Medulla oblongata (tissue), 1 donor: ENCODE data around the gene TWNK.

ENCODE experiments used
- DNase-seq: peaks from one replicate; pipeline ENCODE4 v3.0.0-alpha.2; 2015; ENCODE audit errors: extremely low spot score

TWNK gene

DNA sequence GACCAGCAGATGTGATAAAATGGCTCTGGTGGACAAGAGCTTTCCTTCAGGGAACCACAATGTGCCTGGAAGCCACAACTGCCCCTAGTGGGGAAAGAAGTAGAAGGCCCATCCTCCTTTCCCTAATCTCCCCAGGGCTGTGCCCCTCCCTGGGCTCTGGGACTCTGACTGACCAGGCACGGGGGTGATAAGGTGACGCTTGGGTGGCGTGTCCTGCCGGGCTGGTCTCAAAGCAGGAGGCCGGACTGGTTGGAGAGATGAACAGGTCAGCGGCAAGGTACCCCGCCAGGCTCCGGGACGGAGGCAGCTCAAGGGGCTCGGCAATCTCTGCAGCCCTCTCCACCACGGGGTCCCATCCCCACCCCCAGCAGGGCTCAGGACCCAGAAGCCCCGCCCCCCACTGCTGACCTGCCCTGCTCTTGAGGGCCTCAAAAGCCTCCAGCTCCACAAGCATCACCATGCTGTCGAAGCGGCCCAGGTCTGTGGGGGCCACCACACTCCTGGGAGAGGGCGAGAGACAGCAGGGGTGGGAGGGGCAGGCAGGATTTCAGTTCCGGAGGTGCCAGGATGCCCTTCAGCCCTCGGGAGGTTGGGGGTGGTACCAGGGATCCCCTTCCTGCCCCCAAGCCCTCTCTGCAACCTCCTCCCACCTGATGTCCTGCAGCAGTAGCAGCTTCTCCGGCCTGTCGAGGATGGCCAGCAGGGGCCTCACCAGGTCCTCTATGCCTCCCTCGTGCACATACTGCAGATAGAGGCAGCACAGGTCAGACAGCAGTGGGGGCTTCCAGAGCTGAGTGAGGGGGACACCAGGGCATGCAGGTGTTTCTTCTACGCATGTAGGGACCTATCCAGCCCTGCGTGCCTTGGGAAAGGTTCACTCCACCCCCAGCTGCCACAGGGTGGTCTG is 24.4 kb downstream of the TWNK start:
- DNase-seq: no peak

DNA sequence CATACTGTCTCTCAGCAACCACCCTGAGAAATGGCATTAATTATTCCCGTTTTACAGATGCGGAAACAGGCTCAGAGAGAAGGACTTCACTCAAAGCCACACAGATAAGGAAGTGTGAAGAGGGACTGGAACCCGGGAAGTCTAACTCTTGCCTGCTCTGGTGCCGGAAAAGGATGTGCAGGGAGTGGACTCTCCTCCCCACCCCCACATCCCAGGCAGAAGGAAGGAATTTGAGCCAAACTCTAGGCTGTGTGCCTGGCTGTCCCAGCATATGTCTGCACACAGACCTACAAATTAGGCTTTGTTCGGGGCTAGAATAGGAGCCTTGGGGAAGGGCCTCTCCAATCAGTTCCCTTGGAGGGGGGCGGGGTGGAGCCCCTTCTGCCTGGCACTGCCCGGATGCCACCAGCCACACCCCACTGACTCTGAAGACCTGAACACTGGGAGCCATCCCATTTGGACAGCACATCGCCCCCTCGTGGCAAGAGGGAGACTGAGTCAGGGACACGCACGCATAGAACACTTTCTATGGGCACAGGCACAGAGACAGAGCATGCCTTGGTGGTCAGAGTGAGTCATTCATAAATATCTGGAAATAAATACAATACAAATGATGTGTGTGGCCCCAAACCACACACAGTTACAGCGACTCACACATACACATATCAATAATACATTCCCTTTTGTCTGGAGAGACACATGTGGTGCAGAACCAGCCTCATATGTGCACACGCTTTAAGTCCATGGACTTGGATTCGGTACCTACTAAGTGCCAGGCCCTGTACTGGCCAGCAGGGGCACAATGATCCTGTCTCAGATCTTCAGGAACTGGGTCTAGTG is 25.4 kb downstream of the TWNK start:
- peak; percentile 99 for DNase-seq

DNA sequence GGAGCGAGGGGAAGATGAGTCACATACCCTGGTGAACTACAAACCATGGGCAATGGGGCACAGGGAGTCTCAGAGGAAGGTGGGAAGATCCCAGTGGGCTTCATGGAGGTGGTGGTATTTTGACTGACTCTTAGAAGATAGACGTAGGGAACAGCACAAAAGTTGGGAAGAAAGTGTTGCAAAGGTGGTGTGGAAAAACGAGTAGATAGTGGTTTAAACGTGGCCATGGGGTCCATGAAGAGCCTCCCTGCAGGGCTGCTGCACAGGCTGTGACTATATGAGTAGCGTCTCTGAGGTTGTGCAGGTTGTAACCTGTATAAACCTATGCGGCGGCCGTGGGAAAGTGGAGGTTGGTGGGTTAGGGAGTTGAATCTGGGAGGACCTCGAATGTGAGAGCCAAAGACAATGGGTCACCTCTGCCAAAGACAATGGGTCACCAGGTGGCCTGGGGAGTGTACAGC is 26.1 kb downstream of the TWNK start:
- DNase-seq: no peak

DNA sequence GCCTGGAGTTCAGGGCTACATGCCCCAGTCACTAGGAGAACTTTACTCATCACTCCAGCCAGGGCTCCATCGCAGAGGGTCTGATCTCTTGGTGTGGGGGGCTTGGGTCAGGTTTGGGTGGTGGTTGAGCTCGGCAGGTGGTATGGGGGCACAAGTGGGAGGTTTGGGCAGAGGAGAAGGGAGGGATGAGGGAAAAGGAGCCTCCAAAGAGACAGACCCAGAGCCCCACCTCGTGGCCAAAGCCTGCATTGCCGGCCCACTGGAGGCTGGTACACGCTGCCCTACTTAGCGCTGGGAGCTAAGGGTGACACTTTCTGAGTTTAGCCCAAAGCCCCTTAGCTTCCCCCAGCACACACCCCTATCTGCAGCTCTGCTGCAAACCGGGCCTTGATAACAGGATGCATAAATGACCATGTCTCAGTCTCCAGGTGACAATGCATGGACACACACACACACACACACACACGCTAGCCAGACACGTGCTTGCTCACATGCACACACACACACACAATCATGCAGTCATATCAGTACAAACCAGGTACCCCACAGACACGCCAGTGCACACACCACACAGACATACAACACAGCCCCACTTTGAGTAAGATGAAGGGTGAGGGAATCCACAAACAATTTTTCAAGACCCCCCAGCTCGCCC is 27.0 kb downstream of the TWNK start:
- peak; percentile 85 for DNase-seq

DNA sequence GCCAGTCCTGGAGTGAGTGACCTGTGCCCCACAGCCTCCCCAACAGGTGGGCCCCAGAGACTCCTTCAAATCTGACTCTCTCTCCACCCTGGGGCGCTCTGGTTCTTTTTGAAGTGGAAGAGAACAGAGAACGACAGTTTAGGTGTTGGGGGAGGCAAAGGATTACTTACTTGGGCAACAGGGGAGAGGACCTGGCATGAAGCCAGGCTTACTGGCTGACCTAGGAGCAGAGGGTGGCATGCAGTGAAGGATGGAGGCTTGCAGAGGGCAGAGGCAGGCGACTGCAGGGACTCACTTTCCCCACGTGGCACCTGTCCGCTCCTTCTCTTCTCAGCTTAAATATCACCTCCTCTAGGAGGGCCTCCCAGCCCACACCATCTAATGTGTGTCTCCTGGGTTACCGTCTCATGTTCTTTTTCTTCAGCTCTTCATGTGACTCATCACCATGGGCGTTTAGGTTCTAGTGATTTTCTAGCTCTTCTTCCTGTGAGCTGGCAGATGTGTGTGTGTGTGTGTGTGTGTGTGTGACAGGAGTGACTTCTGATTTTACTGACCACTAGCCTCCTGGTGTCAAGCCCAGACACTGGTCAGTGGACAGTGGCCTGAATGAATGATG is 27.7 kb downstream of the TWNK start:
- no peak for DNase-seq

DNA sequence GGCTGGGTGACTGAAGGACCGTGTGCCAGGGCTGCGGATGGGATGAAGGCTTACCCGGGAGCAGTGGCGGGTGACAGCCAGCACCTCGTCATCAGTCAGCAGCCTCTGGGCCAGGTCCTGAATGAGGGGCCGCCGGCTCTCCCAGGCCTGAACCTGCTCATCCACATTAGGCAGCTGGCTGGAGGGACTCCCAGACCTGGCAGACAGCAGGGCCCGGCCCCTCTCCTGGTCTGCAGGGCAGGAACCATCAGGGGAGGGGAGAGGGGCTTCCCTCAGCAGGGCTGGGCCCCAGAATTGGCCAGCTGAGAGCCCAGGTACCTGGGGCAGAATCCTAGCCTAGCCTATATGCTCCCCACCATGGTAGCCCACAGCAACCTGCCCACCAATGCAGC is 28.2 kb downstream of the TWNK start:
- DNase-seq: no peak

DNA sequence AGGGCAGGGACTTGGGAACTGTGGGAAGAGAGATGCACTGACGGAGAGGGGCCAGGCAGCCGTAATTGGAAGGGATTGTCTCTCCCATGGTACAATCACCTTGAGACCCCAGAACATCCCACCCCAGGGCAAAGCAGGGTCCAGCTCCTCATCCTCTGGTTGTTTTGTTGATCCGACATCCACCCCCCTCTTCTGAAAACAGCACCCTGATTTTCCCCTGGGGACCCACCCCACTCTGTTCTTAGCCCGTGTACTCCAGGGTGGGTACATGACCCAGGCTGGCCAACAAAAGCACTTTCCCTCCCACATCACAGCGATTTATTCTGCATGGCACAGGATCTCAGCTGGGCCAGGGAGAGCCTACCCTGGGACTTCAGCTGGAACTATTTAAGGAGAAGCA is 29.5 kb downstream of the TWNK start:
- no peak for DNase-seq

DNA sequence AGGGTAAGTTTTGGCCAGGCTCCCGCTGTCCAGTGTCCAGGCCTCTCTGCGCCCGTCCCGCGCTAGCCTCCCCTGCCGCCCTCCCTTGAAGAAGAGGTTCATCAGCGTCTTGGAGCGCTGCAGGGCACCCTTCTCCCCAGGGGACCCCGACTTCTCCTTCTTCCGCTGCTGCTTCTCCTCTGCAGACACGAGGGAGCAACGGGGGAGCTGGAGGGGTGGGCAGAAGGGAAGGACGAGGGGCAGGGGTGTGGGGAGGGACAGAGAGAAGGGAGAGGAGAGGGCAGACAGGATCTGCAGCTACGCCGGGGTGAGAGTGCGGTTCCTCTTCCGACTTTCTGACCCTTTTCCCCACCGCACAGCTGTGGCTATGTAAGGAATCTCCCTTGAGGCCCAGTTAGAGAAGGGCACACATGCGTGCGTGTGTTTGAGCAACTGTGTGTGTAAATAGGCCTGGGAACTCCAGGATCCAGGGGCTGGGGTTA is 30.8 kb downstream of the TWNK start:
- no peak for DNase-seq

DNA sequence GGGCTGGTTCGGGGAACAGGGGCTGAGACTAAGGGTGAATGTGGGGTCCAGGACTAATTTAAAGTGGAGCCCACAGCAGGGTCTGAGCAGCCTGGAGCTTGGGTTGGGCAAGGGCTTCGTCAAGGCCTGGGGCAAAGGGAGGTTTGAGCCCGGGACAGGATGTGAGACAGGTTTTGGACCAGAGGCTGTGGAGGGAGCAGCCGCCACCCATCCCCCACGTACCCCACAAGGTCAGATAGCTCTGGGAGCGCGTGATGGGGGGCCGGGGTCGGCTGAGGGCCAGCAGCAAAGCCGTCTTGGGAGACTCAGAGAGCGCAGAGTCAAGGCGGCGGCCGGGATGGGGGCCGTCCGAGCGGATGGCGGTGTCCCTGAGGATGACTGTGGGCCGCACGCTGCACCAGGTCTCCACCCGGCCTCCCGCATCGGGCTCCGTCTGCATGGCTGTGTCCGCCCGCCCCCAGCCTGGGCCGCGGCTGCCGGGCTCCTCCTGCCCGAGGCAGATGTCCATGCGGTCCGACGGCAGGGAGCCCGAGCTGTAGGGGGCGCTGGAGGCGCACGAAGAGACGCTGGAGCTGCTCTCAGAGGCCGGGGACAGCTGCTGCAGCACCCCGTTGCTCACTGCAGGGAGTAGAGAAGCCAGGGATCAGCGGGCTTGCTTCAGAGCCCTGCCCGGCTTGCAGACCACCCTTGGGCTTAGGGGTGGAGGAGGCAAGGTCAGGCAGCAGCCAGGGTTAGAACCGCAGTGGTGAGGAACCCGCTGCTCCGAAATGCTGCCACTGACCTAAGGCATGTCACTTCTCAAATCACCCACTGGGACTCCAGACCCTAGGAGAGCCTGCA is 31.5 kb downstream of the TWNK start:
- DNase-seq: peak; percentile 85

DNA sequence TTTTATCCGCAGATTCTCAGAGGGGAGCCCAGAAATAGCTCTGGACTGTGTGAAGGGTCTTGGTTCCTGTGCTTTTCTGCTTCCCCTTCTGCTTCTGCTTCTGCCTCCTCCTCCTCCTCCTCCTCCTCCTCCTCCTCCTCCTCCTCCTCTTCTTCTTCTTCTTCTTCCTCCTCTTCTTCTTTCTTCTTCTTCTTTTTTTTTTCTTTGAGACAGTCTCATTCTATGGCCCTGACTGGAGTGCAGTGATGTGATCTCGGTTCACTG is 32.0 kb downstream of the TWNK start:
- no peak for DNase-seq

DNA sequence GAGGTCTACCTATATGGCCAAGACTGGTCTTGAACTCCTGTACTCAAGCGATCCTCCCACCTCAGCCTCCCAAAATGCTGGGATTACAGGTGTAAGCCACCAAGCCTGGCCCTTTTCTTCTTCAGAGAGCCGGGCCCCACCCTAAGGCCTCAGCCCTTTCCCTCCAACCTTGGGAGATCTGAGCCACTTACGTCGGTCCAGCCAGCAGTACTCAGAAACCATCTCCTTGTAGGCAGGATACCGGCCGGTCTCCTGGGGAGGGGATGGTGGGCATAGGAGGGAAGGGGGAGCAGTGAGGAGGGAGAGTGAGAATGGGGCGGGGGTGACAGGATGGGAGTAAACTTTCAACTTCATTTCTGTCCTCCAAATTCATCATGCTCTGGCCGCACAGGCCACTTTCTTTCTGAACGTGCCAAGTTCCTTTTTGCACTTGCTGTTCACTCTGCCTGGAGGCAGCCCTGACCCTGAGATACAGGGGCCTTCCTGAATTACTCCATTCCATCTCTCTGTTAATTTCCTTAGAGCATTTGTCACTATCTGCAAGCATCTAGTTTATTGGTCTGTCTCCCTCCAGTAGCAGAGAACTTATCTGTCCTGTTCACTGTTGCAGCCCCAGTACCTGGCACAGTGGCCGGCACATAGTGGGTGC is 33.2 kb downstream of the TWNK start:
- no peak for DNase-seq

DNA sequence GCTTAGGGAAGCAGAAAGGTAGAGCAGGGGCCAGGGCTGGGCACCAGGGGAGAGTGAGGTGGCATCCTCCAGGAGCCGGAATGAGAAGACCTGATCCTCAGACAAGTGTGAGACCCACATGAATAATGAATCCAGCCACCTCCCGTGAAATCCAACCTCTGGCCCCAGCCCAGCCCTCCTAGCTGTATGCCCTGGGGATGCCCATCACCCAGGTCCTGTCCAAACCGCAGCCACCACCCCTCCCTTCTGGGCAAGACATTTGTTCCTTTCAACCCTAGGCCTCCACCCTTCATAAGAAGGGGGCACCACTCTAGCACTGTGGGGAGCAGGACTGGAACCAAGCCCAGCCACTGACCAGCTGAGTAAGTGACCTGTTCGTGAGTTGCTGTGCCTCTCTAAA is 33.9 kb downstream of the TWNK start:
- DNase-seq: no peak

DNA sequence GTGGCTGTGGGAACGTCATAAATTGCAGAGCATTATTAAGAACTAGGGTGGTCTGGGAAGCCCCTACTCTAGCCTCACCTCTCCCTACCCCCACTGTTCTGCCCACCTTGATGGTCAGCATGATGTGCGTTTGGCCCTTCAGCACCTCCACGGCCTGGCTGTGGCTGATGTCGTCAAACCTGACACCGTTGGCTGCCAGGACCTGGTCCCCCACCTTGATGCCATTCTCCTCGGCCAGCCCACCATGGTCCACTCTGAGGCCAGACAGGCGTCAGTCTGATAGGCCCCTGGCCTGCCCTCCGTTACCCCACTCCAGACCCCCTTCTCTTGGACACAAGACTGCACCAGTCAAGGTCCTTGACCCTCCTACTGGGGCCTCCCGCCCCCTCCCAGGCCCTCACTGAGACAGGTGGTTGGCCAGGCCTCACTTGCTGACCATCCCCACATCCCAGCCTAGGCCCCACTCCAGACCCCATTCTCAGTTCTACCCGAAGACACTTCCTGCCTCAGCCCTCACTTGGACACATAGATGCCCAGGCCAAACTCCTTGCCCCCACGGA is 34.4 kb downstream of the TWNK start:
- no peak for DNase-seq

DNA sequence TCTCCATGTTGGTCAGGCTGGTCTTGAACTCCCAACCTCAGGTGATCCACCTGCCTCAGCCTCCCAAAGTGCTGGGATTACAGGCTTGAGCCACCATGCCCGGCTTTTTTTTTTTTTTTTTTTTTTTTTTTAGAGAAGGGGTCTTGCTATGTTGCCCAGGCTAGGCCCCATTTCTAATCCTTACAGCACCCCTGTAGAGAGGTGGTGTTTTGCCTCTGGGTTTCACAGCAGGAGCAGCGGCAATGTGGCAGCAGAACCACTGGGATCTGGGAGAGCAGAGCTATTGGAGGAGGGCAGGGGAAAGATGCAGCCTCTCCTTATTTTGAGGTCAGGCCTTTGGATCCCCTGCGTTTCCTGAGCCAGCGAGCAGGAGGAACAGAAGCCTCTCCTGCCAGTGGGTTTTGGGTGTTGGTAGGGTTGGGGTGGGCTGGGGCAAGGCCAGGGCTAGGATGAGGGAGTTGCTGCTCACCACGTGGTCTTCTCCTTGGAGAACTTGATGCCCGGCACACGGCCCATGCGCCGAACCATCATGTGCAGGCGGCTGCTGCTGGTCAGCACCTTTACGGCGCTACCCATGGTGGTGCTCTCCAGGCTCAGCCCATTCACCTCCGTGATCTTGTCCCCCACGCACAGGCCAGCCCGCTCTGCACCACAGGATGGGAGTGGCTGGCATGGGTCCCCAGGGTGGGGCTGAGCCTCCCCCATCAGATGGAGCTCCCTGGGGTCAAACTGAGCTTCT is 35.8 kb downstream of the TWNK start:
- no peak for DNase-seq

DNA sequence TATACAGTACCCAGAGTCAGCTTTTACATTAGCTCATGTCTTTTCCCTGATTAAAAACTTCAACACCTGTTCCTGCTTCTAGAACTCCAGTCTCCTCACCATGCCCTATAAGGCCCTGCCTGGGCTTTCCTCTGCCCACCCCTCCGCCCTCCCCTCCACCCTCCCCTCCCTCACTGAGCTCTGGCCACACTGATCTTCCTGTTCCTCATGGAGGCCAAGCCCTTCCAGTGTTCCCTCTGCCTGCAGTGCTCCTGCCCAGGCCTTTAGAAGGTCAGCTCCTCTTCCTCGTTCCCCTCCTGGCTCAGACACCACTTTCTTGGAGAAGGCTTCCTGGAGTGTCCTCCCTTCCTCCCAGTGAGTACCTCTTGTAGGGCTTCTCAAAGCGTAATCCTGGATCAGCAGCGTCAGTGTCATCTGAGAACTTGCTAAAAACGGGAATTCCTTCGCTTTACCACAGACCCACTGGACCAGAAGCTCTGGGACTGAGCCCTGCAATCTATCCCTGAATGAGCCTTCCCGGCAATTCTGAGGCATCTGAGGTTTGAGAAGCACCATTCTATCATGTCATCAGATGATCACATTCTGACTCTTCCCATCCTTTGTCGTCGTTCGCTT is 39.9 kb downstream of the TWNK start:
- DNase-seq: no peak

DNA sequence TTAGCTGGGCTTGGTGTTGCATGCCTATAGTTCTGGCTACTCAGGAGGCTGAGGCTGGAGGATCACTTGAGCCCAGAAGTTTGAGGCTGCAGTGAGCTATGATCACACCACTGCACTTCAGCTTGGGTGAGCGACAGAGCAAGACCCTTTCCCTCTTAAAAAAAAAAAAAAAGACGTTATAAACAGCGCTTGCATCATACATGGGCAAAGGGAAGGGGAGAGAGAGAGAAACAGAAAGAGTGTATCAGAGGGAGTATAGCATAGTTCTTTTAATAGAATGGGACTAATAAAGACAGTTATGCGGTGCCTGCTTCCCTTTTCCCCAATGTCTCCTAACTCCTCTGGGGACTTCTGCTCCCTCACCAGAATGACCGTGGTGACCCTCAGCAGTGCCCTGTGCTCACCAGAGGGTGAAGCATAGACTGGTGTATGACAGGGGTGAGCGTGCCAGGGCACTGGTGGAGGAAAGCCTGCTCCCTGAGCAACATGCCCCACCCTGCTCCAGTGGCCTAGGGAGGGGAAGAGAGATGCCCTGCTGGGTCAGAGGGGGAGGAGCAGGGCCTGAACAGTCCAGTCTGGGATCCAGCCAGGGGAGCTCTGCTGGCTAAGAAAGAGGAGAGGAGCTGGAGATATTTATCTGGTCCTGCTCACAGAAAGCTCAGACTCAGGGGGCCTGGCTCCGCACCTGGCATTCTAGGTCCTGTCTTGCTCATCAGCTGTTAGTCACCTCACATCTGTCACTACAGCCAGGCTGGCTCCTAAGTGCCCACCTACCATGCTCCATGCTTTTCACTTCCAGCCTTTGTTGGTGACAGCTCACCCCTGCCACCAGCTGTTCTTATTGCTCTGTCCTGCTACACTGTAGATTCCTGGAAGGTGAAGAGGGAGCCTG is 41.3 kb downstream of the TWNK start:
- DNase-seq: no peak

DNA sequence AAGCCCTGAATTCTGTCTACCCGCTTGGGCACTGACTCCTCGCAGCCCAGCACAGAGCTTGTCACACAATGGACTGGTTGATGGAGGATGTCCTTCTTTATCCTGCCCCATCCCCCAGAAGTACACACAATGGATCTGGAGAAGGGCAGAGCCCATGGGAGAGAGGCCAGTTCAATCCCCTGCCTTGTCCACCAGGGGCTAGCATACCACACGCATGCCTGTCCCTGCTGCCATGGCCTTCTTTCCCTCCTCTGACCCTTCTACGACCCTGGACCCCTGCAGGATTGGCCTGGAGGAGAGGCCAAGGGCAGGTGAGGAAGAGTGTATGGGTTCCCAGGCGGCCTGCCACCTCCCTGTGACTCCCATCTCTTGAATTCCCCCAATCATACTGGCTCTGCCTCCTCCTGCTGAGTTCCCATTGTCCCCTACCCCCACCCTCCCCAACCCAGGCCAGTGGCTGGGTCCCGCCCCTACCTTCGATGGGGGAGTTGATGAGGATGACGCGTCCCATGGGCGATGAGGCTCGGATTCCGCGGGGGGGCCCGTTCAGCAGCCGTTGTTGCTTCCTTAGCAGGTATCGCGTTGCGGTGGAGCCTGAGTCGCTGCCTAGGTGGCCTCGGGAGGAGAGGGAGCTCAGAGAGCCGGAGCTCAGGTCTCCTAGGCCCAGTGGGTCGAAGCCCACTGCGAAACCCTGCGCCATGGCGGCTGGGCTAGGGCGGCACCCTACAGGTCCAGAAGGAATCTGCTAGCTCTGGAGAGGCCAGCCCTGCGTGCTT is 42.4 kb downstream of the TWNK start:
- no peak for DNase-seq
